SK-N-SH treated with all-trans-retinoic acid at 6 μM for 48 hours (cell line): ENCODE data around the gene TASP1.
A peak's percentile ranks its signal among the peaks of the same experiment; 100 is the strongest.

ENCODE experiments used
- ATAC-seq: fragments of 200-7000 bp; cut with Tn5 transposase; 3 replicates; pipeline ENCODE4 v1.9.1; 2020; ENCODE audit warnings: mild to moderate bottlenecking, moderate library complexity
- ARNTL ChIP-seq: fragments of 450-650 bp; formaldehyde crosslinking; IDR thresholded peaks from 2 replicates; pipeline ENCODE4 v1.5.0; 2020; ENCODE audit warnings: low read depth, mild to moderate bottlenecking, moderate library complexity, borderline replicate concordance
- BACH2 ChIP-seq: fragments of 250-450 bp; sonication (Bioruptor Pico); IDR thresholded peaks from 2 replicates; pipeline ENCODE4 v1.9.0; 2021; ENCODE audit warnings: mild to moderate bottlenecking, borderline replicate concordance
- CREB5 ChIP-seq: fragments of 250-450 bp; sonication (Bioruptor Pico); IDR thresholded peaks from 2 replicates; pipeline ENCODE4 v1.5.1; 2020; ENCODE audit warnings: low read depth, mild to moderate bottlenecking, moderate library complexity
- CSDC2 ChIP-seq: fragments of 250-450 bp; sonication (Bioruptor Pico); IDR thresholded peaks from 2 replicates; pipeline ENCODE4 v1.5.0; 2020; ENCODE audit warnings: mild to moderate bottlenecking, moderate library complexity
- CSRNP3 ChIP-seq: fragments of 250-450 bp; sonication (Bioruptor Pico); IDR thresholded peaks from 2 replicates; pipeline ENCODE4 v1.5.1; 2021; ENCODE audit warnings: mild to moderate bottlenecking, moderate library complexity
- ESRRG ChIP-seq: fragments of 250-450 bp; sonication (Bioruptor Pico); IDR thresholded peaks from 2 replicates; pipeline ENCODE4 v1.6.1; 2021; ENCODE audit warnings: mild to moderate bottlenecking
- GLIS3 ChIP-seq: fragments of 250-450 bp; sonication (Bioruptor Pico); IDR thresholded peaks from 2 replicates; pipeline ENCODE4 v1.5.0; 2020; ENCODE audit warnings: mild to moderate bottlenecking, moderate library complexity
- ISL1 ChIP-seq: fragments of 250-450 bp; sonication (Bioruptor Pico); IDR thresholded peaks from 2 replicates; pipeline ENCODE4 v2.1.2; 2022; ENCODE audit warnings: mild to moderate bottlenecking, moderate library complexity
- OSR1 ChIP-seq: fragments of 250-450 bp; sonication (Bioruptor Pico); IDR thresholded peaks from 2 replicates; pipeline ENCODE4 v1.8.0; 2022; ENCODE audit warnings: moderate library complexity, mild to moderate bottlenecking, inconsistent platforms
- PATZ1 ChIP-seq: fragments of 250-450 bp; sonication (Bioruptor Pico); IDR thresholded peaks from 2 replicates; pipeline ENCODE4 v1.8.0; 2020; ENCODE audit warnings: mild to moderate bottlenecking, moderate library complexity, borderline replicate concordance
- POU6F1 ChIP-seq: fragments of 250-450 bp; sonication (Bioruptor Pico); IDR thresholded peaks from 2 replicates; pipeline ENCODE4 v1.8.0; 2021; ENCODE audit warnings: low read depth, mild to moderate bottlenecking, moderate library complexity, borderline replicate concordance
- PPARA ChIP-seq: fragments of 250-450 bp; sonication (Bioruptor Pico); IDR thresholded peaks from 2 replicates; pipeline ENCODE4 v1.5.0; 2020; ENCODE audit warnings: mild to moderate bottlenecking, borderline replicate concordance
- RARB ChIP-seq: fragments of 250-450 bp; sonication (Bioruptor Pico); IDR thresholded peaks from 2 replicates; pipeline ENCODE4 v1.8.0; 2021; ENCODE audit warnings: mild to moderate bottlenecking, moderate library complexity
- SNAI2 ChIP-seq: fragments of 250-450 bp; sonication (Bioruptor Pico); IDR thresholded peaks from 2 replicates; pipeline ENCODE4 v1.5.0; 2020; ENCODE audit warnings: mild to moderate bottlenecking, moderate library complexity
- TCF4 ChIP-seq: fragments of 250-450 bp; sonication (Bioruptor Pico); IDR thresholded peaks from 2 replicates; pipeline ENCODE4 v1.8.0; 2021; ENCODE audit warnings: mild to moderate bottlenecking, moderate library complexity, borderline replicate concordance
- TOX ChIP-seq: fragments of 250-450 bp; sonication (Bioruptor Pico); IDR thresholded peaks from 2 replicates; pipeline ENCODE4 v1.8.0; 2021; ENCODE audit warnings: mild to moderate bottlenecking, moderate library complexity, borderline replicate concordance
- TSHZ2 ChIP-seq: fragments of 250-450 bp; sonication (Bioruptor Pico); IDR thresholded peaks from 2 replicates; pipeline ENCODE4 v1.5.0; 2020; ENCODE audit warnings: mild to moderate bottlenecking, moderate library complexity
- ZC3H10 ChIP-seq: fragments of 250-450 bp; sonication (Bioruptor Pico); IDR thresholded peaks from 2 replicates; pipeline ENCODE4 v1.5.1; 2021; ENCODE audit warnings: mild to moderate bottlenecking, moderate library complexity
- ZFP3 ChIP-seq: fragments of 250-450 bp; sonication (Bioruptor Pico); IDR thresholded peaks from 2 replicates; pipeline ENCODE4 v1.5.0; 2020; ENCODE audit warnings: mild to moderate bottlenecking, moderate library complexity
- ZFP30 ChIP-seq: fragments of 450-650 bp; formaldehyde crosslinking; IDR thresholded peaks from 2 replicates; pipeline ENCODE4 v1.5.0; 2022; ENCODE audit warnings: mild to moderate bottlenecking, moderate library complexity
- ZNF565 ChIP-seq: fragments of 450-650 bp; formaldehyde crosslinking; conservative IDR thresholded peaks from 2 replicates; pipeline ENCODE4 v1.5.0; 2020; ENCODE audit warnings: low read depth, mild to moderate bottlenecking, moderate library complexity
- ZNF70 ChIP-seq: fragments of 450-650 bp; formaldehyde crosslinking; IDR thresholded peaks from 2 replicates; pipeline ENCODE4 v1.5.0; 2020; ENCODE audit warnings: mild to moderate bottlenecking, moderate library complexity
- ZNF8 ChIP-seq: fragments of 450-650 bp; formaldehyde crosslinking; IDR thresholded peaks from 2 replicates; pipeline ENCODE4 v1.5.0; 2020; ENCODE audit warnings: mild to moderate bottlenecking, moderate library complexity

Gene TASP1

GRCh38 chr20:13517831-13518230 lies 120.9 kb downstream of the TASP1 start:
- no peak for ATAC-seq
- TF ChIP-seq CSRNP3 (CRISPR knock-in tag) (no peak), TCF4 (CRISPR knock-in tag) (no peak), ZNF70 (CRISPR knock-in tag) (no peak), ZFP3 (CRISPR knock-in tag) (no peak), POU6F1 (no peak), ARNTL (no peak), TSHZ2 (CRISPR knock-in tag) (no peak), BACH2 (CRISPR knock-in tag) (no peak), RARB (no peak), GLIS3 (no peak), TOX (CRISPR knock-in tag) (no peak), ISL1 (CRISPR knock-in tag) (no peak), PPARA (CRISPR knock-in tag) (no peak), ZNF8 (CRISPR knock-in tag) (no peak), OSR1 (CRISPR knock-in tag) (no peak), ZC3H10 (CRISPR knock-in tag) (no peak), ZNF565 (CRISPR knock-in tag) (no peak), SNAI2 (CRISPR knock-in tag) (no peak), CREB5 (no peak)

- ATAC-seq: peak; percentile 85
- TF ChIP-seq ZNF70 (CRISPR knock-in tag): 0 out of 2 replicates have a peak, but pooled peaks have one; percentile 23
- TF ChIP-seq PPARA (CRISPR knock-in tag): no peak
- TF ChIP-seq ZC3H10 (CRISPR knock-in tag): no peak
- TF ChIP-seq TCF4 (CRISPR knock-in tag): peak; percentile 67; the same call in 1 of the 2 replicates
- no peak for TF ChIP-seq BACH2 (CRISPR knock-in tag)
- no peak for TF ChIP-seq ZNF8 (CRISPR knock-in tag)
- TF ChIP-seq POU6F1: no peak
- TF ChIP-seq CSDC2 (CRISPR knock-in tag): no peak
- no peak for TF ChIP-seq OSR1 (CRISPR knock-in tag)
- no peak for TF ChIP-seq GLIS3
- TF ChIP-seq ESRRG: no peak
- no peak for TF ChIP-seq ISL1 (CRISPR knock-in tag)
- TF ChIP-seq SNAI2 (CRISPR knock-in tag): no peak
- TF ChIP-seq ARNTL: no peak
- no peak for TF ChIP-seq ZFP30
- no peak for TF ChIP-seq RARB
- no peak for TF ChIP-seq PATZ1 (CRISPR knock-in tag)
- no peak for TF ChIP-seq CSRNP3 (CRISPR knock-in tag)
These were observed 122.8 kb downstream of the TASP1 start for GRCh38 chr20:13515796-13516558.
